Gastroesophageal sphincter (tissue), 4 donors: ENCODE data around the gene PI16. TPM values are rescaled to one million over a fixed set of nuclear protein-coding genes. Genes with fewer than 3 reads are reported as not detected.

ENCODE experiments used
- ATAC-seq: fragments of 150-250 bp; one replicate; pipeline ENCODE4 v1.9.1; 2016; ENCODE audit warnings: mild to moderate bottlenecking, moderate library complexity
- H3K27ac ChIP-seq, 4 donors: fragments of 200-600 bp; sonication (generic) in 3 of 4; 1 replicate in 3 of 4; 2 replicates in 1 of 4; pipeline ENCODE4 v1.5.1; 2016 to 2019
- H3K27me3 ChIP-seq: fragments of 200-600 bp; sonication (generic); one replicate; pipeline ENCODE4 v1.5.1; 2019
- H3K36me3 ChIP-seq, 2 donors: fragments of 200-600 bp; sonication (generic); one replicate each; pipeline ENCODE4 v1.5.1; 2019; ENCODE audit warnings: control low read depth in 1 of 2
- H3K4me1 ChIP-seq, 3 donors: fragments of 200-600 bp; sonication (generic); 1 replicate in 2 of 3; 2 replicates in 1 of 3; pipeline ENCODE4 v1.5.1; 2016 to 2019; ENCODE audit warnings: control low read depth in 2 of 3
- H3K4me3 ChIP-seq, 2 donors: fragments of 200-600 bp; sonication (generic); one replicate each; pipeline ENCODE4 v1.5.1; 2019; ENCODE audit warnings: mild to moderate bottlenecking in 1 of 2, moderate library complexity in 1 of 2
- H3K9me3 ChIP-seq, 3 donors: fragments of 200-600 bp; sonication (generic); one replicate each; pipeline ENCODE4 v1.5.1; 2017 to 2019; ENCODE audit warnings: control low read depth in 2 of 3
- EP300 ChIP-seq: sonication (generic); formaldehyde crosslinking; IDR thresholded peaks from one replicate; pipeline ENCODE4 v1.6.1; 2017; ENCODE audit warnings: antibody characterized with exemption, mild to moderate bottlenecking
- POLR2A ChIP-seq, 2 donors: fragments of 450-650 bp; IDR thresholded peaks; one replicate each; pipeline ENCODE4 v1.6.1; 2017; ENCODE audit warnings: antibody characterized with exemption in 2 of 2, mild to moderate bottlenecking in 2 of 2, moderate library complexity in 1 of 2
- POLR2AphosphoS5 ChIP-seq: sonication (generic); formaldehyde crosslinking; IDR thresholded peaks from one replicate; pipeline ENCODE4 v1.6.1; 2017; ENCODE audit warnings: antibody characterized with exemption
- WGBS, 2 donors: methylation state at CpG; one replicate each; pipeline ENCODE4 v1.1.5; 2018; ENCODE audit warnings: low coverage in 1 of 2; 5-methylcytosine and 5-hydroxymethylcytosine counted together
- total RNA-seq, 4 donors: library from RNA; depleted of rRNA; stranded (reverse); fragments of >200 nt; gene quantifications; one replicate each; pipeline ENCODE4 v1.1.0, GENCODE V29; 2016
- TF ChIP-seq, protein P1 (sequence below), 4 experiments: fragments of 200-600 bp in 2 of 4; fragments of 450-650 bp in 2 of 4; sonication (generic) in 1 of 4; IDR thresholded peaks; one replicate each; pipeline ENCODE4 v1.5.1; 2017 to 2019; ENCODE audit warnings: antibody characterized with exemption in 4 of 4, mild to moderate bottlenecking in 2 of 4, moderate library complexity in 2 of 4

Gene PI16
- total RNA-seq, 4 donors from 2014 or later = 21.6 to 53.5 (median 44.9) TPM

DNA sequence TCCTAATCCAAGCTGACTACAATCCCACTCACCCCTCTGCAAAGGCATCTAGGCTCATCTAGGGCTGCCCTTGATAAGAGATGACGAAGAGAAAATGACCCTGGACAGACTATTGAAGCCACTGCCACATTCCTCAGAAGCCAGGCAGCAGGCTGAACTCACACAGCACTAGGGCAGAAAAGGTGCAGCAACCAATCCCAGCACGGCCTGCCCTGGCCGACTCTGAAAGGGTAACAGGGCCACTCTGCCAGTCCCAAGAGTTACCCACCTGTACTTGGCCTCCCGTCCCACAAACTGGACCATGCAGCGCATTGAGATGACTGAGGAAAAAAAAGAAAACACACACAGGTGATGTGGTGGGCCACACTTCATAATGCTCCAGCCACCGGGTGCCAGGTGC is 22.4 kb downstream of the PI16 start:
- no peak for ATAC-seq
- H3K27ac ChIP-seq = no peak overlapping the region
- TF ChIP-seq EP300 = no peak
- TF ChIP-seq POLR2AphosphoS5 = no peak
- TF ChIP-seq, protein P1, sequence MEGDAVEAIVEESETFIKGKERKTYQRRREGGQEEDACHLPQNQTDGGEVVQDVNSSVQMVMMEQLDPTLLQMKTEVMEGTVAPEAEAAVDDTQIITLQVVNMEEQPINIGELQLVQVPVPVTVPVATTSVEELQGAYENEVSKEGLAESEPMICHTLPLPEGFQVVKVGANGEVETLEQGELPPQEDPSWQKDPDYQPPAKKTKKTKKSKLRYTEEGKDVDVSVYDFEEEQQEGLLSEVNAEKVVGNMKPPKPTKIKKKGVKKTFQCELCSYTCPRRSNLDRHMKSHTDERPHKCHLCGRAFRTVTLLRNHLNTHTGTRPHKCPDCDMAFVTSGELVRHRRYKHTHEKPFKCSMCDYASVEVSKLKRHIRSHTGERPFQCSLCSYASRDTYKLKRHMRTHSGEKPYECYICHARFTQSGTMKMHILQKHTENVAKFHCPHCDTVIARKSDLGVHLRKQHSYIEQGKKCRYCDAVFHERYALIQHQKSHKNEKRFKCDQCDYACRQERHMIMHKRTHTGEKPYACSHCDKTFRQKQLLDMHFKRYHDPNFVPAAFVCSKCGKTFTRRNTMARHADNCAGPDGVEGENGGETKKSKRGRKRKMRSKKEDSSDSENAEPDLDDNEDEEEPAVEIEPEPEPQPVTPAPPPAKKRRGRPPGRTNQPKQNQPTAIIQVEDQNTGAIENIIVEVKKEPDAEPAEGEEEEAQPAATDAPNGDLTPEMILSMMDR (IDR thresholded peaks at IDR 0.05) = no peak
- no peak for TF ChIP-seq POLR2A (IDR thresholded peaks at IDR 0.05)
- H3K36me3 ChIP-seq = peaks cover 0 to 82% of the 10 kb centered on the region in 2 donors
- 97% methylated on average over 5 of the region's 6 CpGs; no CpG with 5 or more reads in 1 of the 2 donors for WGBS, 2 donors
- H3K4me1 ChIP-seq = peaks cover 0 to 62% (median 9%) of the 10 kb centered on the region in 3 donors
- H3K4me3 ChIP-seq = no peak overlapping the region
- no peaks in the 10 kb centered on the region for H3K27me3 ChIP-seq
- H3K9me3 ChIP-seq = no peaks in the 10 kb centered on the region

DNA sequence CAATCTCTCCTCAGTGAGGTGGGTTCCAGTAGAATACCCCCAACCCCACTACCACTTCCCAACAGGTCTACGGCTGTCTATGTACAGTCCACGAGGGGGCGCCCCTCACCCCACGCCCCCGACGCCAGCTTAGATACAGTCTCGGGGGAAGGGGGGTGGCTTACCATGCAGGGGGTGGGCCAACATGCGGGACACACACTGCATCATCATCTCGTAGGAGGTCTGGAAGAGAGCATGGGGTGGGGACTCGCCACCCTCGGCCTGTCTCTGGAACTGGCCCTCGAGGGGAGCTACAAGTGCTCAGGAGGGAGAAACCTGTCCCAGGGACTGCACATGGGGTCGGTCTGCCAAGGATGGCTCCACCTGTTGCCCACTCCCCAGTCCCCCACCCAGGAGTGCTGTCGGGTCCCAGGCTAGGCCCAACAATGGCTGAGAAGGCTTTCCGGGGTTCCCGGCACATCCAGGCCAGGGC is 23.0 kb downstream of the PI16 start:
- WGBS, 2 donors = no CpG with 5 or more reads among the region's 16 CpGs
- no peaks in the 10 kb centered on the region for H3K9me3 ChIP-seq
- peaks cover 0 to 68% (median 9%) of the 10 kb centered on the region in 3 donors for H3K4me1 ChIP-seq
- ATAC-seq = no peak
- peaks cover 0 to 77% of the 10 kb centered on the region in 2 donors for H3K36me3 ChIP-seq
- peak overlapping the region in 1 of 4 donors; percentile 25 for H3K27ac ChIP-seq
- TF ChIP-seq, protein P1 (IDR thresholded peaks at IDR 0.05) = peak in 1 of 4 experiments; percentile 46
- no peak for TF ChIP-seq POLR2AphosphoS5
- H3K27me3 ChIP-seq = no peaks in the 10 kb centered on the region
- no peak overlapping the region for H3K4me3 ChIP-seq

DNA sequence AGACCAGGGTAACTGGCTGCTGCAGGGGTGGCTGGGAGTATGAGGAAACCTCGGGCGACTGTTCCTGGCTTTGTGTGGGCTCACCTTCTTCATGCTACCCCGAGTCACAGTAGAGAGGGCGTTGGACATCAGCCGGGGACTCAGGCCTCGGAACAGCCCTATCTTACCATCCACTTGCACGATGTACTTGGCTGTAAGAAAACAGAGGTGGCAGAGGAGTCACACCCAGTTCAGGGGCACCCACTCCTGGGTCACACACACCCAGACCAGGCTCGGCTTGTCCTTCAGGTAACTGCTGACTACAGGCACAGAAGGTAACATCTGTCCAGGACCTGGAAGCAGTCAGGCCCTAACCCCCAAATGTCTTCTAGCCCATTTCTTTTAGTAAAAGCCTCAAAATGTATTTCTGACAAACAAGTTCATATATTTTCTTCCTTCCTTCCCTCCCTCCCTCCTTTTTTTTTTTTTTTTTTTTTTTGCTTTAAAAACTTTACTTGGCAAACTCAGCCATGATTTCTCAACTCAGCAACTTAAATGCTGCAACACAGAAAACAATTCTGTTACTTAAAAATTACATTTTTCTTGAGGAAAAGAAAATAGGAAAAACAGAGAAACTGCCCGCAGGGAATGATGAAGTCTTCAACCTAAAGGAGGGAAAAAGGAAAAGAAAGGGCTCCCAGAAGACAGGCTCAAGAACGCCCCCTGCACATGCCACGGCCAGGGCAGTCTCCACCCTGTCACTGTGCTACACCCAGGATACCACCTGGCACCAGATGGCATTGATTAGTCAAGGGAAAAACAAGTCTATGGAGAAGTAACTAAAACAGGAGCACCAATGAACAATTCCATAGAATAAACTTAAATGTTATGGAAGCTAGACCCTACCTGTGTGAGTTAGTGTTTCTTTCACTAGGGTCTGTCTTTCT is 24.1 kb downstream of the PI16 start:
- H3K4me3 ChIP-seq = no peak overlapping the region
- no peaks in the 10 kb centered on the region for H3K9me3 ChIP-seq
- H3K4me1 ChIP-seq = peaks cover 0 to 73% (median 18%) of the 10 kb centered on the region in 3 donors
- H3K27me3 ChIP-seq = no peaks in the 10 kb centered on the region
- no peak for ATAC-seq
- no peak for TF ChIP-seq POLR2AphosphoS5
- TF ChIP-seq, protein P1 (IDR thresholded peaks at IDR 0.05) = no peak
- TF ChIP-seq EP300 = no peak
- no peak for TF ChIP-seq POLR2A (IDR thresholded peaks at IDR 0.05)
- peak overlapping the region in 1 of 4 donors; percentile 61 for H3K27ac ChIP-seq
- WGBS, 2 donors = 77 to 90% methylated on average over 2 to 8 of the region's 11 CpGs
- H3K36me3 ChIP-seq = peaks cover 0 to 65% of the 10 kb centered on the region in 2 donors

DNA sequence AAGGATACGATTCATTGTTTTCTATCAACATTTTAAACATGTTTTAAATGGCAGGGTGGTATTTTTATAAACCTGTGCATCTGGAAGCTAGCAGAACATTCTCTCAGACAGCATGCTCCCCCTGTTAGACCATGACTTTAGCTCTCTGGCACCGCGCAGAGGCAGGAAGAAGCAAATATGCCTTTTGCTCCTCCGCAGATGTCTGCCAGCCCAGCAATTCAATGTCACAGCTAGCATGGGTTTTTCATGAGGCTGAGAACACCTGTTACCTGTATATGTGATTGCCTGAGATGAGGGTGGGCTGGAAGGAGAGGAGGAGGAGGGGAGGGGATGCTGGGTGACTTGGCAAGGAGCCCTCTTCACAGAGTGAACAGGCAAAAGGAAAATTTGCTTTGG is 24.8 kb downstream of the PI16 start:
- Histone ChIP-seq H3K36me3 (peaks cover 0 to 58% of the 10 kb centered on the region in 2 donors), H3K27ac (peak overlapping the region in 2 of 4 donors; percentile 24 to 61), H3K4me1 (peaks cover 0 to 77% (median 24%) of the 10 kb centered on the region in 3 donors), H3K9me3 (no peaks in the 10 kb centered on the region), H3K27me3 (no peaks in the 10 kb centered on the region), H3K4me3 (no peak overlapping the region)
- TF ChIP-seq, protein P1 (IDR thresholded peaks at IDR 0.05) = peak; percentile 36 to 67 (median 58)
- TF ChIP-seq POLR2A (IDR thresholded peaks at IDR 0.05) = no peak
- WGBS, 2 donors = 6 to 11% methylated on average over 4 of the region's 4 CpGs
- ATAC-seq = peak; percentile 63
